Measurements from ENCODE around the gene TDP2. TPM values are rescaled to one million over a fixed set of nuclear protein-coding genes. Genes with fewer than 3 reads are reported as not detected.

Gene TDP2
- total RNA-seq, 1 donor from 2014 or later: 33.9 TPM

- no peak for TF ChIP-seq CTCF (IDR thresholded peaks at IDR 0.05; ENCODE audit: unreplicated experiment)
- Mint-ChIP-seq H3K27ac (ENCODE audit: unreplicated experiment) (no peak overlapping the region), H3K4me3 (ENCODE audit: unreplicated experiment) (no peak overlapping the region), H3K27me3 (ENCODE audit: unreplicated experiment) (no peaks in the 10 kb centered on the region), H3K4me1 (ENCODE audit: unreplicated experiment) (peaks cover 15% of the 10 kb centered on the region), H3K9me3 (ENCODE audit: unreplicated experiment) (no peaks in the 10 kb centered on the region), H3K36me3 (ENCODE audit: low read depth, unreplicated experiment) (peaks cover 13% of the 10 kb centered on the region)
- no peak for DNase-seq (ENCODE audit: low spot score)
Observed at GRCh38 chr6:24658573-24659560, 7.8 kb downstream of the TDP2 start.

- Mint-ChIP-seq H3K9me3 (ENCODE audit: unreplicated experiment) (no peaks in the 10 kb centered on the region), H3K36me3 (ENCODE audit: low read depth, unreplicated experiment) (peaks cover 15% of the 10 kb centered on the region), H3K4me3 (ENCODE audit: unreplicated experiment) (no peak overlapping the region), H3K27ac (ENCODE audit: unreplicated experiment) (no peak overlapping the region), H3K4me1 (ENCODE audit: unreplicated experiment) (peaks cover 14% of the 10 kb centered on the region), H3K27me3 (ENCODE audit: unreplicated experiment) (no peaks in the 10 kb centered on the region)
- TF ChIP-seq CTCF (IDR thresholded peaks at IDR 0.05; ENCODE audit: unreplicated experiment): no peak
- no peak for DNase-seq (ENCODE audit: low spot score)
Observed at GRCh38 chr6:24655215-24655614, 11.5 kb downstream of the TDP2 start.

DNA sequence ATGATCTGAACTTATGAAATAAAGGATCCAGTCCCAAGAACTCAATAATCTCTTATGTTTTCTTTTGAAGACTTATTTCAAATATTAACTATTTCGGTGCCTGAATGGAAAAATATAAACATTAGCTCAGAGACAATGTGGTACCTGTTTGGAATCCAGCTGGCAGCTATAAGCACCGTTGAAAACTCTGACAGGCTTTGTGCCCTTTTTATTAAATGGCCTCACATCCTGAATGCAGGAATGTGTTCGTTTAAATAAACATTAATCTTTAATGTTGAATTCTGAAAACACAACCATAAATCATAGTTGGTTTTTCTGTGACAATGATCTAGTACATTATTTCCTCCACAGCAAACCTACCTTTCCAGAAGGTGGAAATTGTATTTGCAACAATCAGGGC, 16.3 kb downstream of the TDP2 start:
- peaks cover 15% of the 10 kb centered on the region for H3K36me3 Mint-ChIP-seq (ENCODE audit: low read depth, unreplicated experiment)
- no peaks in the 10 kb centered on the region for H3K27me3 Mint-ChIP-seq (ENCODE audit: unreplicated experiment)
- DNase-seq (ENCODE audit: low spot score): no peak
- no peak overlapping the region for H3K4me3 Mint-ChIP-seq (ENCODE audit: unreplicated experiment)
- no peaks in the 10 kb centered on the region for H3K9me3 Mint-ChIP-seq (ENCODE audit: unreplicated experiment)
- peaks cover 6% of the 10 kb centered on the region for H3K4me1 Mint-ChIP-seq (ENCODE audit: unreplicated experiment)
- no peak overlapping the region for H3K27ac Mint-ChIP-seq (ENCODE audit: unreplicated experiment)
- no peak for TF ChIP-seq CTCF (IDR thresholded peaks at IDR 0.05; ENCODE audit: unreplicated experiment)

GRCh38 chr6:24649691-24650090, 17.0 kb downstream of the TDP2 start:
- H3K27ac Mint-ChIP-seq (ENCODE audit: unreplicated experiment): no peak overlapping the region

More at GRCh38 chr6:24649691-24650090, 17.0 kb downstream of the TDP2 start:
- no peaks in the 10 kb centered on the region for H3K27me3 Mint-ChIP-seq (ENCODE audit: unreplicated experiment)
- no peak for TF ChIP-seq CTCF (IDR thresholded peaks at IDR 0.05; ENCODE audit: unreplicated experiment)
- H3K36me3 Mint-ChIP-seq (ENCODE audit: low read depth, unreplicated experiment): peaks cover 15% of the 10 kb centered on the region
- H3K4me3 Mint-ChIP-seq (ENCODE audit: unreplicated experiment): no peak overlapping the region
- no peaks in the 10 kb centered on the region for H3K9me3 Mint-ChIP-seq (ENCODE audit: unreplicated experiment)
- H3K4me1 Mint-ChIP-seq (ENCODE audit: unreplicated experiment): peaks cover 8% of the 10 kb centered on the region
- DNase-seq (ENCODE audit: low spot score): no peak
